GM12878 (cell line): ENCODE results near the gene HERC5. TPM values are rescaled to one million over a fixed set of nuclear protein-coding genes. Genes with fewer than 3 reads are reported as not detected.

Experiments
- ATAC-seq: fragments of 200-7000 bp; cut with Tn5 transposase; 3 replicates; pipeline ENCODE4 v1.9.1; 2020; ENCODE audit warnings: mild to moderate bottlenecking, moderate library complexity
- BruUV-seq: library from RNA; stranded (reverse); fragments of 400-500 nt; replicated peaks from 2 replicates; lab custom pipeline; 2021; lab: Mats Ljungman, UMichigan
- CTCF ChIA-PET: fragments of 300-600 bp; sonication (Branson Sonifier 250); formaldehyde crosslinking; extraction: SDS; loops from one replicate; lab custom pipeline; 2021; ENCODE audit warnings: inconsistent platforms; lab: Yijun Ruan, JAX
- POLR2A ChIA-PET: fragments of 350-600 bp; formaldehyde crosslinking; extraction: SDS; loops from one replicate; lab custom pipeline; 2021; ENCODE audit warnings: inconsistent platforms; lab: Charles Lee
- RAD21 ChIA-PET: fragments of 300-600 bp; sonication (Branson Sonifier 250); formaldehyde crosslinking; loops from one replicate; lab custom pipeline; 2023; ENCODE audit warnings: antibody characterized with exemption; ENCODE audit not compliant: unreplicated experiment; lab: Charles Lee
- SMC1A ChIA-PET: fragments of 300-600 bp; sonication (Branson Sonifier 250); formaldehyde crosslinking; loops from one replicate; lab custom pipeline; 2023; ENCODE audit not compliant: unreplicated experiment, uncharacterized antibody; lab: Charles Lee
- DNase-seq: peaks from one replicate; pipeline ENCODE4 v3.0.0-alpha.2; 2011; ENCODE audit warnings: low read depth, low spot score
- FAIRE-seq: peaks from 3 replicates; lab custom pipeline; 2011; peaks lifted over from hg19 to GRCh38; lab: Jason Lieb, UNC
- H2AFZ ChIP-seq: 2 replicates; pipeline ENCODE4 v1.6.0; 2011; ENCODE audit warnings: low read depth, low read length, control low read depth; ENCODE audit not compliant: control insufficient read depth
- H3K27ac ChIP-seq: 2 replicates; pipeline ENCODE4 v1.5.1; 2011; ENCODE audit warnings: control low read depth; ENCODE audit not compliant: control insufficient read depth, insufficient read depth
- H3K27me3 ChIP-seq, 2 experiments: replicated peaks in 1 of 2; 2 replicates each; pipeline versions ENCODE4 v1.6.0 to v1.6.1; 2011; ENCODE audit warnings: low read length in 1 of 2; ENCODE audit not compliant: control insufficient read depth in 2 of 2, insufficient read depth in 2 of 2
- H3K36me3 ChIP-seq, 2 experiments: 2 replicates each; pipeline ENCODE4 v1.5.1; 2011; ENCODE audit warnings: low read length in 1 of 2; ENCODE audit not compliant: control insufficient read depth in 2 of 2, insufficient read depth in 2 of 2
- H3K4me1 ChIP-seq: 2 replicates; pipeline ENCODE4 v1.6.1; 2011; ENCODE audit warnings: mild to moderate bottlenecking, low read length, moderate library complexity, mixed read lengths; ENCODE audit not compliant: control insufficient read depth, insufficient read depth
- H3K4me2 ChIP-seq: 2 replicates; pipeline ENCODE4 v1.6.0; 2011; ENCODE audit warnings: control low read depth; ENCODE audit not compliant: control insufficient read depth, insufficient read depth
- H3K4me3 ChIP-seq: fragments of 200-600 bp; sonication (generic); 2 replicates; pipeline ENCODE4 v1.5.1; 2016
- H3K79me2 ChIP-seq: 2 replicates; pipeline ENCODE4 v1.6.0; 2011; ENCODE audit warnings: low read length; ENCODE audit not compliant: control insufficient read depth, insufficient read depth
- H3K9ac ChIP-seq: 2 replicates; pipeline ENCODE4 v1.8.0; 2011; ENCODE audit warnings: low read length, control low read depth, mixed read lengths; ENCODE audit not compliant: control insufficient read depth, insufficient read depth
- H3K9me3 ChIP-seq: replicated peaks from 3 replicates; pipeline ENCODE4 v1.5.1; 2011; ENCODE audit warnings: mild to moderate bottlenecking, low read length; ENCODE audit not compliant: control insufficient read depth, insufficient read depth
- H4K20me1 ChIP-seq: 2 replicates; pipeline ENCODE4 v1.6.0; 2011; ENCODE audit not compliant: control insufficient read depth, insufficient read depth
- FOXM1 ChIP-seq: IDR thresholded peaks from 2 replicates; pipeline ENCODE4 v1.6.1; 2012; ENCODE audit warnings: low read depth, mild to moderate bottlenecking, inconsistent platforms, low read length, moderate library complexity
- KLF5 ChIP-seq: fragments of 450-650 bp; IDR thresholded peaks from 2 replicates; pipeline ENCODE4 v1.6.1; 2014; ENCODE audit warnings: mild to moderate bottlenecking; ENCODE audit not compliant: partially characterized antibody
- NR2C2 ChIP-seq: IDR thresholded peaks from 2 replicates; pipeline ENCODE4 v1.6.1; 2011; ENCODE audit warnings: borderline replicate concordance, low read depth; ENCODE audit not compliant: control insufficient read depth, insufficient read length
- POU2F2 ChIP-seq: IDR thresholded peaks from 3 replicates; pipeline ENCODE4 v1.6.1; 2011; ENCODE audit warnings: low read depth, mild to moderate bottlenecking, low read length, borderline replicate concordance
- SP1 ChIP-seq: IDR thresholded peaks from one replicate; pipeline ENCODE4 v1.6.1; 2011; ENCODE audit warnings: low read depth, low read length
- ZNF24 ChIP-seq: fragments of 450-650 bp; IDR thresholded peaks from 2 replicates; pipeline ENCODE4 v1.6.1; 2017; ENCODE audit warnings: antibody characterized with exemption, mild to moderate bottlenecking
- ZNF274 ChIP-seq: IDR thresholded peaks from one replicate; pipeline ENCODE4 v1.8.0; 2011; ENCODE audit not compliant: insufficient read length, insufficient read depth
- ZNF622 ChIP-seq: fragments of 450-650 bp; IDR thresholded peaks from 2 replicates; pipeline ENCODE4 v1.6.1; 2017; ENCODE audit warnings: mild to moderate bottlenecking, inconsistent platforms
- ZNF687 ChIP-seq: fragments of 450-650 bp; IDR thresholded peaks from 2 replicates; pipeline ENCODE4 v1.6.1; 2017; ENCODE audit warnings: mild to moderate bottlenecking, moderate library complexity
- WGBS: methylation state at CpG from one replicate; pipeline ENCODE4 v1.1.6; 2016; ENCODE audit warnings: low lambda C conversion rate; ENCODE audit not compliant: insufficient replicate concordance, insufficient coverage; ENCODE audit errors: missing lambda C conversion rate; 5-methylcytosine and 5-hydroxymethylcytosine counted together
- in situ Hi-C: fragments of 300-500 bp; cut with MboI; formaldehyde crosslinking; loops from 9 replicates; pipeline ENCODE4 v1.14.3; 2018; ENCODE audit warnings: mixed read lengths
- intact Hi-C: fragments of 100-400 bp; cut with micrococcal nuclease; formaldehyde crosslinking; loops from one replicate; pipeline ENCODE4 v1.14.2; 2022; ENCODE audit not compliant: unreplicated experiment
- polyA plus RNA-seq, 11 experiments: library from polyadenylated mRNA; depleted of rRNA in 4 of 11; unstranded in 6 of 11; stranded (reverse) in 5 of 11; fragments of >200 nt; fragmentation: Nextera tagmentation in 4 of 11; fragmentation: Illumina TruSeq in 1 of 11; extraction: Ambion mirVana in 4 of 11; extraction: Trizol in 1 of 11; gene quantifications; 1 replicate in 1 of 11; 2 replicates in 10 of 11; pipeline versions ENCODE4 v1.2.1 to v1.2.3, GENCODE V29; 2011 to 2016; ENCODE audit warnings: inconsistent platforms in 2 of 11, missing spikeins in 2 of 11, low read depth in 1 of 11
- total RNA-seq, 4 experiments: library from RNA; depleted of rRNA in 3 of 4; stranded (reverse); fragments of >200 nt in 3 of 4; fragmentation: Illumina TruSeq in 1 of 4; extraction: Trizol in 1 of 4; gene quantifications; 2 replicates each; pipeline versions ENCODE4 v1.2.1 to v1.2.3, GENCODE V29; 2013 to 2021

HERC5 gene
- total and polyA plus RNA-seq, 10 of the 15 experiments (the other 5 are each of a cell fraction or from before 2014, with no cell fraction given): 12.5 to 60.7 (median 25.1) TPM

- TF ChIP-seq ZNF687 (no peak), FOXM1 (no peak), ZNF622 (no peak), KLF5 (no peak), NR2C2 (no peak)
- TF ChIP-seq, all 136 proteins: peak for 0
These were observed 17.7 kb upstream of the HERC5 start (continued) for GRCh38 chr4:88439161-88439760.

GRCh38 chr4:88440146-88440545 is 16.8 kb upstream of the HERC5 start:
- POLR2A ChIA-PET: interaction anchor here (1.4 kb wide), 1 partner anchor 8 kb away, joined by 3 read pairs; no protein-coding TSS in a partner anchor
- 100% methylated on average over 1 of the region's 1 CpG for WGBS

More at GRCh38 chr4:88440146-88440545, 16.8 kb upstream of the HERC5 start:
- no peaks in the 10 kb centered on the region for H3K79me2 ChIP-seq
- H3K4me1 ChIP-seq: no peaks in the 10 kb centered on the region
- CTCF ChIA-PET: interaction anchor here (1.0 kb wide), 1 partner anchor 11 kb away, joined by 3 read pairs; no protein-coding TSS in a partner anchor
- no peak overlapping the region for H3K9ac ChIP-seq
- intact Hi-C loops (no loop called here), in situ Hi-C loops (no loop called here)
- FAIRE-seq: no peak
- TF ChIP-seq KLF5: no peak
- no peak for TF ChIP-seq POU2F2
- no peak for TF ChIP-seq ZNF274
- no peak for TF ChIP-seq ZNF24
- TF ChIP-seq SP1: no peak
- no peak for DNase-seq
- peaks cover 2% of the 10 kb centered on the region; the same call in 1 of the 3 replicates for H3K9me3 ChIP-seq
- no peaks in the 10 kb centered on the region for H4K20me1 ChIP-seq
- no TSS peak for BruUV-seq
- H3K4me2 ChIP-seq: no peak overlapping the region
- no peak overlapping the region for H3K27ac ChIP-seq
- H3K4me3 ChIP-seq: no peak overlapping the region
- no peak for ATAC-seq
- RAD21 ChIA-PET: no interaction called here
- peaks cover 0 to 18% of the 10 kb centered on the region in 2 experiments; a peak in 3 of 4 replicates for H3K36me3 ChIP-seq
- no peaks in the 10 kb centered on the region for H3K27me3 ChIP-seq
- SMC1A ChIA-PET: interaction anchor here (1.2 to 1.4 kb wide), 2 partner anchors 9 kb away, joined by 3 to 4 read pairs; no protein-coding TSS in a partner anchor
- H2AFZ ChIP-seq: no peak overlapping the region
